KG1 (cell line): ENCODE data around the gene F9.

Experiments
- DNase-seq: peaks from one replicate; lab custom pipeline; 2025; lab: John Stamatoyannopoulos, UW

The F9 gene

GRCh38 chrX:139600105-139600504, 69.6 kb downstream of the F9 start:
- DNase-seq: no peak
